Naive B cell (primary cell): ENCODE data around the gene SSMEM1. TPM values are rescaled to one million over a fixed set of nuclear protein-coding genes. Genes with fewer than 3 reads are reported as not detected.
"Not testable (repeated sequence)": the region's sequence is repeated elsewhere in the genome, so short reads cannot be mapped to it uniquely, and the experiment has no call there.

Experiments
- ATAC-seq, 2 donors: fragments of 150-1000 bp; cut with Tn5 transposase; 2 replicates each; pipeline ENCODE4 v1.10.0; 2021; ENCODE audit warnings: low read depth in 2 of 2, mild to moderate bottlenecking in 2 of 2, moderate library complexity in 2 of 2
- DNase-seq: peaks from one replicate; pipeline ENCODE4 v3.0.0; 2022
- H3K27ac Mint-ChIP-seq, 6 donors: one replicate each; pipeline ENCODE4 v1.8.0; 2020 to 2022; ENCODE audit warnings: mild to moderate bottlenecking in 6 of 6, mixed read lengths in 6 of 6, moderate library complexity in 5 of 6, inconsistent platforms in 2 of 6
- H3K27me3 Mint-ChIP-seq, 3 donors: one replicate each; pipeline ENCODE4 v1.8.0; 2021 to 2022; ENCODE audit warnings: mixed read lengths in 3 of 3, mild to moderate bottlenecking in 1 of 3
- H3K36me3 Mint-ChIP-seq, 2 donors: one replicate each; pipeline ENCODE4 v1.8.0; 2020 to 2022; ENCODE audit warnings: mixed read lengths in 2 of 2, inconsistent platforms in 1 of 2, mild to moderate bottlenecking in 1 of 2
- H3K4me1 Mint-ChIP-seq, 3 donors: one replicate each; pipeline ENCODE4 v1.8.0; 2020 to 2022; ENCODE audit warnings: mixed read lengths in 3 of 3, inconsistent platforms in 1 of 3, mild to moderate bottlenecking in 1 of 3, moderate library complexity in 1 of 3
- H3K4me3 Mint-ChIP-seq, 8 donors: one replicate each; pipeline ENCODE4 v1.8.0; 2020 to 2022; ENCODE audit warnings: mild to moderate bottlenecking in 8 of 8, mixed read lengths in 8 of 8, moderate library complexity in 8 of 8, inconsistent platforms in 2 of 8
- H3K9me3 Mint-ChIP-seq, 7 donors: one replicate each; pipeline ENCODE4 v1.8.0; 2020 to 2022; ENCODE audit warnings: mixed read lengths in 7 of 7, mild to moderate bottlenecking in 5 of 7, inconsistent platforms in 2 of 7, moderate library complexity in 1 of 7
- polyA plus RNA-seq, 6 donors: library from polyadenylated mRNA; unstranded; fragments of 300-500 nt; fragmentation: Illumina TruSeq; gene quantifications; one replicate each; pipeline ENCODE4 v1.2.3, GENCODE V29; 2021; ENCODE audit warnings: low read depth in 6 of 6

SSMEM1 gene
- polyA plus RNA-seq, 6 donors from 2014 or later: not detected

DNA sequence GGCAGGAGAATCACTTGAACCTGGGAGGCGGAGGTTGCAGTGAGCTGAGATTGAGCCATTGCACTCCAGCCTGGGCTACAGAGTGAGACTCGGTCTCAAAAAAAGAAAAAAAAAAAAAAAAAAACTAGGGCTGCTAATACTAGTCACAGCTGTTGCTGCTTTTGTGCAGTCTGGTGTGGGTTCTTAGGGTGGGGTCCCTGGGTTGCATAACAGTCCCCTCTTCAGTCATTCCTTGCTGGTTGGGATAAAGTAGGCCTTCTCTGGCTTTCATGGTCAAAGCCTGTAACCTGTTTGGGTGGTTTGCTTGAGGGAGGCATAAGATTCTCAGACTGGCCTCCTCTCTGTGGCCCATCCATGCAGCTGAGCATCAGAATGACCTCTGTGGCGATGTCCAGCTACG is 14.1 kb downstream of the SSMEM1 start:
- H3K27me3 Mint-ChIP-seq: peaks cover 0 to 19% (median 19%) of the 10 kb centered on the region in 3 donors
- no peak for ATAC-seq
- peaks cover 0 to 6% (median 0%) of the 10 kb centered on the region in 3 donors for H3K4me1 Mint-ChIP-seq
- no peak for DNase-seq
- no peaks in the 10 kb centered on the region for H3K9me3 Mint-ChIP-seq
- no peak overlapping the region for H3K27ac Mint-ChIP-seq
- no peak overlapping the region for H3K4me3 Mint-ChIP-seq
- H3K36me3 Mint-ChIP-seq: no peaks in the 10 kb centered on the region

- Mint-ChIP-seq H3K4me3 (no peak overlapping the region), H3K27ac (peak overlapping the region in 1 of 6 donors; percentile 26), H3K9me3 (no peaks in the 10 kb centered on the region), H3K4me1 (peaks cover 0 to 6% (median 0%) of the 10 kb centered on the region in 3 donors), H3K27me3 (peaks cover 0 to 19% (median 19%) of the 10 kb centered on the region in 3 donors), H3K36me3 (no peaks in the 10 kb centered on the region)
- ATAC-seq (peak; percentile 28 to 30), DNase-seq (no peak)
Measured at GRCh38 chr7:130223646-130224045, 16.0 kb downstream of the SSMEM1 start.

GRCh38 chr7:130224210-130224609 is 16.6 kb downstream of the SSMEM1 start:
- DNase-seq: no peak
- Mint-ChIP-seq H3K27me3 (peaks cover 0 to 19% (median 19%) of the 10 kb centered on the region in 3 donors), H3K4me3 (no peak overlapping the region), H3K9me3 (no peaks in the 10 kb centered on the region), H3K4me1 (peaks cover 0 to 6% (median 0%) of the 10 kb centered on the region in 3 donors), H3K27ac (peak overlapping the region in 1 of 6 donors; percentile 79), H3K36me3 (no peaks in the 10 kb centered on the region)
- ATAC-seq: no peak

DNA sequence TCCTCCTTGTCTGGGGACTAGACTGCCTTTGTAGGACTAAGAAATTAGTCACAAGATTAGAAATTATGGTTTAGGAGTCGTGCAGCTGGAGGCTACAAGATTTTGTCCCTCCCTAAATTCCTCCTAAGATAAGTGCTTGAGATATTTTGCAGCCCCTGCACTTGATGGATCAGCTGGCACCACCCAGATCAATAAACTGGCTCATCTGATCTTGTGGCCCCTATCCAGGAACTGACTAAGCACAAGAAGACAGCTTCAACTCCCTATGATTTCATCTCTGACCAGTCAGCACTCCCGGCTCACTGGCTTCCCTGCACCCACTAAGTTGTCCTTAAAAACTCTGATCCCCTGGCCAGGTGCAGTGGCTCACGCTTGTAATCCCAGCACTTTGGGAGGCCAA is 17.3 kb downstream of the SSMEM1 start:
- not testable (repeated sequence) for H3K4me1 Mint-ChIP-seq, H3K4me3 Mint-ChIP-seq, H3K27ac Mint-ChIP-seq, ATAC-seq, H3K9me3 Mint-ChIP-seq, DNase-seq, H3K36me3 Mint-ChIP-seq
- H3K27me3 Mint-ChIP-seq: peaks cover 0 to 13% (median 12%) of the 10 kb centered on the region in 3 donors

- H3K4me3 Mint-ChIP-seq: no peak overlapping the region
- H3K4me1 Mint-ChIP-seq: peaks cover 0 to 6% (median 0%) of the 10 kb centered on the region in 3 donors
- DNase-seq (no peak), ATAC-seq (no peak)
- H3K36me3 Mint-ChIP-seq: no peaks in the 10 kb centered on the region
- peak overlapping the region in 1 of 6 donors; percentile 5 for H3K27ac Mint-ChIP-seq
- H3K9me3 Mint-ChIP-seq: no peaks in the 10 kb centered on the region
- peaks cover 0 to 7% (median under 1%) of the 10 kb centered on the region in 3 donors for H3K27me3 Mint-ChIP-seq
Measured at GRCh38 chr7:130226333-130226732, 18.7 kb downstream of the SSMEM1 start.

- ATAC-seq (no peak), DNase-seq (no peak)
- Mint-ChIP-seq H3K4me3 (no peak overlapping the region), H3K36me3 (no peaks in the 10 kb centered on the region), H3K27ac (no peak overlapping the region), H3K27me3 (peaks cover 0 to 8% (median 7%) of the 10 kb centered on the region in 3 donors), H3K4me1 (peaks cover 0 to 6% (median 0%) of the 10 kb centered on the region in 3 donors), H3K9me3 (no peaks in the 10 kb centered on the region)
Measured at GRCh38 chr7:130227883-130228575, 20.4 kb downstream of the SSMEM1 start.

DNA sequence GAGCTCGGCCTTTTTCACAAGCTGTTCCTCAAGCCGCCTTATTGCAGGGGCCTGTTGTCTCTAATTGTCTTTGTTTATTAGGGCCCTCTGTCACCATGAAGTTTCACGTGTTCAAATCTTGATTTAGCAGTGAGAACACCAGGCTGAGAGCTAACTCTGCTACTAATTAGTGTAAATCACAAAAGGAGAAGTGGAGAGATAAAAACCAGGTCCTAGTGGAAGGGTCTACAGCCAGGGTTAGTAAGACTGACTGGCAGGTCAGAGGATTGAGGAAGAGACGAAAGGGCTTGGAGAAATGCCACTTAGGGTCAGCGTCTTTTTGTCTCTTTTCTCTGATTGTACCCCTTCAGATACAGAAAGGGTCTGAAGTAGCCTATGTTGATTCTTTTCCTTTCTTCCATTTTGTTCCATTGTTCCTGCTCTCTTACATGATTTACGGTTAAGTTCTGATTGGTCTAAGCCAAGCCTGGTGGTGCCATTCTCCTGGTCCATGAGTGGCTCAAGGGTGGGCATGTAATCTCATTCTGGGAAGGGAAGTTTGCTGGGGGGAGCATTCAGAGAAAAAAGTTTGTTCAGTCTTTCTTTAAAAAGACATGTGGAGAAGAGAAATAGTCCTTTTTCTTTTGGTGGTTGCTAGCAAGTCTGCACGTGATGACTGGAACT is 21.3 kb downstream of the SSMEM1 start:
- peak overlapping the region in 1 of 6 donors; percentile 43 for H3K27ac Mint-ChIP-seq
- no peak for ATAC-seq
- no peaks in the 10 kb centered on the region for H3K9me3 Mint-ChIP-seq
- peaks cover 0 to 1% (median 0%) of the 10 kb centered on the region in 3 donors for H3K4me1 Mint-ChIP-seq
- H3K27me3 Mint-ChIP-seq: peaks cover 0 to 8% (median 7%) of the 10 kb centered on the region in 3 donors
- H3K4me3 Mint-ChIP-seq: no peak overlapping the region
- no peaks in the 10 kb centered on the region for H3K36me3 Mint-ChIP-seq
- DNase-seq: no peak

DNA sequence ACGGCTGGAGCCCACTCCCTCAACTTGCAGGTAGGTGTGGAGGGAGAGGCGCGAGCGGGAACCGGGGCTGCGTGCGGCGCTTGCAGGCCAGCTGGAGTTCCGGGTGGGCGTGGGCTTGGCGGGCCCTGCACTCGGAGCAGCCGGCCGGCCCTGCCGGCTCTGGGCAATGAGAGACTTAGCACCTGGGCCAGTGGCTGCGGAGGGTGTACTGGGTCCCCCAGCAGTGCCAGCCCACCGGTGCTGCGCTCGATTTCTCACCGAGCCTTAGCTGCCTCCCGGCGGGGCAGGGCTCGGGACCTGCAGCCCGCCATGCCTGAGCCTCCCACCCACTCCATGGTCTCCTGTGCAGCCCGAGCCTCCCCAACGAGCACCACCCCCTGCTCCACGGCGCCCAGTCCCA is 22.3 kb downstream of the SSMEM1 start:
- H3K4me3 Mint-ChIP-seq, H3K36me3 Mint-ChIP-seq, H3K9me3 Mint-ChIP-seq, H3K4me1 Mint-ChIP-seq, H3K27ac Mint-ChIP-seq, ATAC-seq, DNase-seq: not testable (repeated sequence)
- H3K27me3 Mint-ChIP-seq: peaks cover 5 to 17% (median 8%) of the 10 kb centered on the region in 3 donors

DNA sequence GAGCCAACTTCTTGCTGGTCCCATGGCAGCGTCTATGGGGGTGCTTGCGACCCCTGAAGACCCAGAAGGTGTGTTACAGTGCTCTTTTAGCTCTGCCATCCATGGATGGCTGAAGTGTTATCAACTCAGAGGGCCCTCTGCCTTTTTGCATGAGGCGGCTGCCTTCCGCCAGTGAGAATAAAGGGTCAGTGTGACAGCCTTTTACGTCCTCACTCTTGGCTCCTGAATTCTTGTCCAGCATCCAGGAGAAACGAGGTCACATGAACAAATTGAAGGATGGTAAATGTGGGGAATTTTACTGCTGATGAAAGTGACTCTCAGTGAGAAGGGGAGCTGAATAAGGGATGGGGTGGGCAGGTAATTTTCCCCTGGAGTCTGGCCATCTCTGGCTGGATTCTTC is 24.1 kb downstream of the SSMEM1 start:
- no peak overlapping the region for H3K4me3 Mint-ChIP-seq

DNA sequence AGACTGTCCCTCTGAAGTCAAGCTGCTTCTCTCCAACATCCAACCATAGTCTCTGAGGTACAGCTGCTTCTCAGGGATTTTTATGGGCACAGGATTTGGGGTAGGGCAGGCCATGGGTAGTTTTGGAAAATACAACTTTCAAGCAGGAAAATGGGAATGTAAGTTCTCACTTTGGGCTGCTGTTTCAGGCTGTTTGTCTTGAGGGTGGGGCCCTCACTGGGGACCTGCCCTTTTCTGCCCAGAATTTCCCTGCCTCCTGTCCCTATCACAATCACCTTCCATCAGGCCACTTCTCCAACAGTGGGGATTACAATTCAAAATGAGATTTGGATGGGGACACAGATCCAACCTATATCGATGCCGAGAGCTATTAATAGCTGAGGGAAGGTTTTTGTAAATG is 24.5 kb downstream of the SSMEM1 start:
- no peak for ATAC-seq
- Mint-ChIP-seq H3K9me3 (no peaks in the 10 kb centered on the region), H3K36me3 (no peaks in the 10 kb centered on the region), H3K27me3 (peaks cover 9 to 17% (median 17%) of the 10 kb centered on the region in 3 donors), H3K27ac (no peak overlapping the region), H3K4me1 (no peaks in the 10 kb centered on the region), H3K4me3 (no peak overlapping the region)
- DNase-seq: no peak

More for the DNA sequence above, 24.1 kb downstream of the SSMEM1 start:
- DNase-seq (no peak), ATAC-seq (no peak)
- Mint-ChIP-seq H3K9me3 (no peaks in the 10 kb centered on the region), H3K27me3 (peaks cover 9 to 17% (median 13%) of the 10 kb centered on the region in 3 donors), H3K36me3 (no peaks in the 10 kb centered on the region), H3K27ac (no peak overlapping the region), H3K4me1 (no peaks in the 10 kb centered on the region)

- H3K4me1 Mint-ChIP-seq: no peaks in the 10 kb centered on the region
- H3K36me3 Mint-ChIP-seq: no peaks in the 10 kb centered on the region
- no peaks in the 10 kb centered on the region for H3K9me3 Mint-ChIP-seq
- ATAC-seq: no peak
- no peak overlapping the region for H3K27ac Mint-ChIP-seq
- no peak for DNase-seq
- H3K4me3 Mint-ChIP-seq: no peak overlapping the region
- peaks cover 9 to 17% (median 17%) of the 10 kb centered on the region in 3 donors for H3K27me3 Mint-ChIP-seq
Measured at GRCh38 chr7:130234078-130234477, 26.4 kb downstream of the SSMEM1 start.

- H3K4me3 Mint-ChIP-seq, ATAC-seq, H3K36me3 Mint-ChIP-seq, H3K4me1 Mint-ChIP-seq, DNase-seq, H3K27ac Mint-ChIP-seq, H3K9me3 Mint-ChIP-seq: not testable (repeated sequence)
- peaks cover 9 to 22% (median 10%) of the 10 kb centered on the region in 3 donors for H3K27me3 Mint-ChIP-seq
Measured at GRCh38 chr7:130236361-130236760, 28.7 kb downstream of the SSMEM1 start.

DNA sequence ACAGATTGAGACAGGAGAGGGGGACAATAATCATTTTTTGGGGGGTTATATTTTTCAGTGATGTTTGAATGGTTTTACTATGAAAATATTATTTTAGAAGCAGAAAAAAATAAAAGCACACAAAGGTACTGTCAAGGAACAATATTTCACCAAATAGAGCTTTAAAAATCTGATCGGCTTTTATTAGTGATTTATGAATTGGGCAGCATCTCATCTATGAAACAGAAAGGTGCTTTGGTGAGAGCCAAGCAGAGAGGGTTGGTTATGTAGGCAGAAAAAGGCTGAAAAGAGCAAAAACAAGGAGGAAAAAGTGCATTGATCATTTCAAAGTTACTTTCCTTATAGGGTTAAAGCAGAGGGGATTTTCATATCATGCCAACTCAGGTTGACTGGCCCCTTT is 32.6 kb downstream of the SSMEM1 start:
- peaks cover 0 to 3% (median 0%) of the 10 kb centered on the region in 3 donors for H3K4me1 Mint-ChIP-seq
- peaks cover 0 to 19% (median 5%) of the 10 kb centered on the region in 3 donors for H3K27me3 Mint-ChIP-seq
- no peaks in the 10 kb centered on the region for H3K9me3 Mint-ChIP-seq
- ATAC-seq: no peak
- H3K36me3 Mint-ChIP-seq: no peaks in the 10 kb centered on the region
- H3K4me3 Mint-ChIP-seq: no peak overlapping the region
- H3K27ac Mint-ChIP-seq: no peak overlapping the region
- DNase-seq: no peak
